ENCODE data around the gene TSKU.
"Not testable (repeated sequence)": the region's sequence is repeated elsewhere in the genome, so short reads cannot be mapped to it uniquely, and the experiment has no call there.

The TSKU gene

DNA sequence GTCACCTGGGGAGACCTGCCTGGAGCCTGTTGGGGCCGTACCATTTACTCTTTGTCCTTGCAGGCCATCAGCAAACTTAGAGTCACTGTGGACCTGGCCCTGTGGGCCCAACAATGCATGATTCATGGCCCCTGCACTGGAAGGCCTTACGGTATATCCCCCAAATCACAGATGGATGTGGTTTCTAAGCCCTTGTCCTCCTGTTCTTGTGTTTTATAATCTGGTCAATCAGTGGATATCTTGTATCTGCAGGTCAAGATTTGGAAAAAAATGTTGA is 6.2 kb downstream of the TSKU start:
- no peak for DNase-seq

DNA sequence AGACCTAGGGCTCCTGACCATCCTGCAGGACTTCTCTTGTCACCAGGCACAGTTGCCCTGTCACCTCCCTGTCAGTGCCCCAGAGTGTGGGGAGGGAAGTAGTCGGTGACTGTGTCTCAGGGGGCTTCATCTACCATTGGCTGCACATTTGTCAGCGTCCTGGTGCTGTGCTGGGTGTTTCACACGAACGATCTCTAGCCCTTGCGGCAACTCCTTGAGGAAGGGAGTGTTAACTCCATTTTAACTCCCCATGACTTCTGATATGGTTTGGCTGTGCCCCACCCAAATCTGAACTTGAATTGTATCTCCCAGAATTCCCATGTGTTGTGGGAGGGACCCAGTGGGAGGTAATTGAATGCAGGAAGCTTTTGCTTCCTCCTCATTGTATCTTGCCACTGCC is 7.1 kb downstream of the TSKU start:
- no peak for DNase-seq

- not testable (repeated sequence) for DNase-seq
Observed at GRCh38 chr11:76791002-76791770, 8.0 kb downstream of the TSKU start.

GRCh38 chr11:76791861-76792260 is 8.7 kb downstream of the TSKU start:
- DNase-seq: no peak

- DNase-seq: no peak
Observed at GRCh38 chr11:76792505-76793264, 9.5 kb downstream of the TSKU start.

DNA sequence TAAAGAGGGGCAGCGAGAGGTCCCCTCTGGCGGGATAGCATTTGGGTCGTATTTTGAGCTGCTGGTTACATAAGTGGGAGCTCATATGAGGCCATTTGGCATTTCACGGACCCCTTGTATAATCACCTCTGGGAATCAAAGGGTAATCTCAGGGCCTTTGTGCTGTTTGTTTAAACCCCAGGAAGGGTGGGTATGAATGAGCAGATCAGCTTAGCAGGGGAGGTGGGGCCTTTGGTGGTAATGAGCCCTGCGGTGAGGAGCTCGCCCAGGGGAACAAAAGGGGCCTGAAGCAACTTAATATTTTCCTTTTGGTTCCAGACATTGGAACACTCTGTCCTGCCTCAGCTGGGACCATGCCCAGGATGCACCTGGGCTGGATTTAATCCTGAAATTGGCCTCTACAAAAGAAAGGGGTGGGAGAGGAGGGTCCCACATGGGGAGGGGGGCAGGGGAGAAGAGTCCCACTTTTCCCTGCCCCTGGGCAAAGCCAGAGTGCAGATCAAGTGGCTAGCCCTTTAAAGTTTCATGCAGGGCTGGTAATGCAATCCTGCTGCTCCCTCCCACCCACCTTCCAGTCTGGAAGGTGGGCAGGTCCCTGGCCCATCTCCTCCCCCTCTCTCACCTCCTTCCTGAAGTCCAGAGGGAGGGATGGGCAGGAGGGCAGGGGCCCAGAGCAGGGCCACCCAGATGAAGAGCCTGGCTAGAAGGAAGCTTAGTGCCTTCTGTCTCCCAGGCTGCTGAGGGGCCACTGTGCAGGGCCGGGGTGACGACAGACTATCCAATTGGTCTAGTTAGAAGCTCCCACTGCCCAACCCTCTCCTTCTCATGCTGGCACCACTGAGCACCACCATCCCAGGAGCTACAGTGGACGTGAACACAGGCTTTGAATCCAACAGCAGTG is 10.5 kb downstream of the TSKU start:
- DNase-seq: no peak

DNA sequence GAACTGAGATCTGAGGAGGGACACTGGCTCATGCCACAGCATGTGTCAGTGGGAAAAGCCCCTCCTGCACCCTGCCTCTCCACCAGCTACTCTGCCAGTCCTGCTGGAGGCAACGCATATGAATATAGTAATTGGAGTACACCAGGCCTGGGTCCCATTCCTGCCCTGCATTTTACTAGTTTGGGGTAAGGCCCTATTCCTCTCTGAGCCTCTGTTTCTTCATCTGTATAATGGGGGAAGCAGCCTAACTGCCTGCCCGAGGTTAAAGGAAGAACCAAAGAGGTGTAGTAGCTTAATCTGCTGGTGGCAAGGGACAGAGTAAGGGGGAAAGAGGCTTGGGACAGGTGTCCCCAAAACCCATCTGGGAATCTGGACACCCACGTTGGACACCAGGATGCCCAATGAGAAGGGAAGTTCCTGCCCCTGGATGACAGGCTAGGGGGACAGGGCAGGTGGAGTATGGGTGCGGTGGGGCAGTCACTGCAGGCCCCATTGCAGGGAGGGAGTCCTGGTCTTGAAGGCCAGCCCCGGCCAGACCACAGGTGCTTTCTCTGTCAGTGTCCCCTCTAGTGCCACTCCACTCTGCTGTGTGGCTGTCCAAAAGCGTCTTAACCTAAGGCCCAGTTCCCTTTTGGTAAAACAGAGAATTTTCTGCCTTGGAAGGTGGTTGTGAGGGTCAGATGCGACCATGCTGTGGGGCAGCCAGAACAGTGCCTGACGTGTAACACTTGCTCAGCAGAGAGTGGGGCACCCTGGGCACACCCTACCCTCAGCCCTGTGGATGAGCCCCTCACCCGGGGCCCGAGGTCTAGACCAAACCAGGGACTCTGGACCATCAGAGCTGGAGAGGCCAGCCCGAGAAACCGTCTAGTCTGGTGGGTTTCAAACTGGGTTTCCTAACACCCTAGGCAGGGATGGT is 11.5 kb downstream of the TSKU start:
- DNase-seq: no peak

DNA sequence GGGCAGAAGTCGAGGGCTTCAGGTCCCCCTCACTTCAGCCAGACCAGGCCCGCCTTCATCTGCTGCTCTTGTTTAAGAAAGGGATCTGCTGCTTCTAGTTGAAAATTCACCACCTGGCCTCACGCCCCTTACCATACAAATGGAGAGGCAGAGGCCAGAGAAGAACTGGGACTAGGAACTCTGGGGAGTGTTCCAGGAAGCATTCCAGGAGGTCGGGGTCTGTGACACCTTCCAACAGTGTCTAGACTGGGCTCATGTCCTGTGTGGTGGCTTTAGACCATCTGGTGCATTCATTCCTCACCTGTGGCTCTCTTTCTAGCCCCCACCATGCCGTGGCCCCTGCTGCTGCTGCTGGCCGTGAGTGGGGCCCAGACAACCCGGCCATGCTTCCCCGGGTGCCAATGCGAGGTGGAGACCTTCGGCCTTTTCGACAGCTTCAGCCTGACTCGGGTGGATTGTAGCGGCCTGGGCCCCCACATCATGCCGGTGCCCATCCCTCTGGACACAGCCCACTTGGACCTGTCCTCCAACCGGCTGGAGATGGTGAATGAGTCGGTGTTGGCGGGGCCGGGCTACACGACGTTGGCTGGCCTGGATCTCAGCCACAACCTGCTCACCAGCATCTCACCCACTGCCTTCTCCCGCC is 12.3 kb downstream of the TSKU start:
- DNase-seq: no peak

DNA sequence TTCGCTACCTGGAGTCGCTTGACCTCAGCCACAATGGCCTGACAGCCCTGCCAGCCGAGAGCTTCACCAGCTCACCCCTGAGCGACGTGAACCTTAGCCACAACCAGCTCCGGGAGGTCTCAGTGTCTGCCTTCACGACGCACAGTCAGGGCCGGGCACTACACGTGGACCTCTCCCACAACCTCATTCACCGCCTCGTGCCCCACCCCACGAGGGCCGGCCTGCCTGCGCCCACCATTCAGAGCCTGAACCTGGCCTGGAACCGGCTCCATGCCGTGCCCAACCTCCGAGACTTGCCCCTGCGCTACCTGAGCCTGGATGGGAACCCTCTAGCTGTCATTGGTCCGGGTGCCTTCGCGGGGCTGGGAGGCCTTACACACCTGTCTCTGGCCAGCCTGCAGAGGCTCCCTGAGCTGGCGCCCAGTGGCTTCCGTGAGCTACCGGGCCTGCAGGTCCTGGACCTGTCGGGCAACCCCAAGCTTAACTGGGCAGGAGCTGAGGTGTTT is 12.8 kb downstream of the TSKU start:
- no peak for DNase-seq

GRCh38 chr11:76796511-76797198 is 13.5 kb downstream of the TSKU start:
- DNase-seq: no peak

DNA sequence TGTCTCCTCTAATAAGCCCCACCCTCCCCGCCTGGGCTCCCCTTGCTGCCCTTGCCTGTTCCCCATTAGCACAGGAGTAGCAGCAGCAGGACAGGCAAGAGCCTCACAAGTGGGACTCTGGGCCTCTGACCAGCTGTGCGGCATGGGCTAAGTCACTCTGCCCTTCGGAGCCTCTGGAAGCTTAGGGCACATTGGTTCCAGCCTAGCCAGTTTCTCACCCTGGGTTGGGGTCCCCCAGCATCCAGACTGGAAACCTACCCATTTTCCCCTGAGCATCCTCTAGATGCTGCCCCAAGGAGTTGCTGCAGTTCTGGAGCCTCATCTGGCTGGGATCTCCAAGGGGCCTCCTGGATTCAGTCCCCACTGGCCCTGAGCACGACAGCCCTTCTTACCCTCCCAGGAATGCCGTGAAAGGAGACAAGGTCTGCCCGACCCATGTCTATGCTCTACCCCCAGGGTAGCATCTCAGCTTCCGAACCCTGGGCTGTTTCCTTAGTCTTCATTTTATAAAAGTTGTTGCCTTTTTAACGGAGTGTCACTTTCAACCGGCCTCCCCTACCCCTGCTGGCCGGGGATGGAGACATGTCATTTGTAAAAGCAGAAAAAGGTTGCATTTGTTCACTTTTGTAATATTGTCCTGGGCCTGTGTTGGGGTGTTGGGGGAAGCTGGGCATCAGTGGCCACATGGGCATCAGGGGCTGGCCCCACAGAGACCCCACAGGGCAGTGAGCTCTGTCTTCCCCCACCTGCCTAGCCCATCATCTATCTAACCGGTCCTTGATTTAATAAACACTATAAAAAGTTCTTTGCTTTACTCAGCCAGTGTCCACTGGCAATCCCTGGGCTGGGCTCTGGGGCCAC is 14.4 kb downstream of the TSKU start:
- no peak for DNase-seq

DNA sequence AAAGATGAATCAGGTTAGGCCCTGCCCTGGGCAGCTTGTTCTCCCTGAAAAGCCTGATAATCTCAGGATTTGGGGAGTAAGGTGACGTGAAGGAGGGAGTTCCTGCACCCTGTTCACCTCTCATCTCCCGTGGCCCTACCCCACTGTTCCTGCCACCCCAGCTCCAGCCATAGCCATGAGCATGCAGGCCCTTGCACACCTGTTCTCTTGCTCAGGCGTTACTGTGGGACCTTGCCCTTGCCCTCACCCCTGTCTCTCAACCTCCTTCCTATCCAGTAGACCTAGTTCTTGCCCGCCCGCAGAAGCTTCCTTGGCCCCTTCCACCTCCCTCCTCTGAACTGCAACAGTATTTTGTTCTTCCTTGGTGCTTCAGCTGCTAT is 15.0 kb downstream of the TSKU start:
- no peak for DNase-seq

GRCh38 chr11:76798671-76799065 is 15.5 kb downstream of the TSKU start:
- no peak for DNase-seq

DNA sequence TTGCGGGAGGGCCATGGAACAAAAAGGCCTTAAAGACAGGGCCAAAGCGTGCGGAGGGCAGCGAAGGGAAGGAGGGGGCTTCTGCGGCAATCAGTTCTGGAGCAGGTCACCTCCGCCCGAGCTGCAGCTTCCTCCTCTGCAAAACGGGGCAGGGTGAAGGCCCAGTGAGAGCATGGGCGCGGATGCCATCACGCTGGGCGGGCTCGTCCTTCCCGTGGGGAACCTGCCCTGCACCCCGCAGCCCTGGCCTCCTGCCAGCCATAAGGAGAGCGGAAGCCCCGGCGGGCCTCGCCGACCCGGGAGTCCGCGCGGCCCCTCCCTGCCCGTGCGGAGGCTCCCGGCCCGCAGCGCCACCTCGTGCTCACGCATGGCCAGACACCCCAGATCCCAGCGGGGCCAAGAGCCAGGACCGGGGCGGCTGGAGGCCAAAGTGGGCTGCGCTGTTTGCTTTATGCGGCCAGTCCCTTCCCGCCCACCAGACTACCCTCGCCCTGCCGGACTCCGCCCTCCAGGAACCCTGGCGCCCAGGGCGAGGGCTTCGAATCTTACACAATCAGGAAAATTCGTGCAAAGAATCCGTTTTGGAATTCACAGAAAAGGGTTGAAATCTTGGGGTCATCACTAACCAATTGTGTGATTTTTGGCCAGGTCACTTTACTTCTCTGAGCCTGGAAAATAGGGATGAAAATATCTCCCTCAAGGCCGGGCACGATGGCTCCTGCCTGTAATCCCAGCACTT is 16.1 kb downstream of the TSKU start:
- peak; percentile 75 to 81 for DNase-seq

DNA sequence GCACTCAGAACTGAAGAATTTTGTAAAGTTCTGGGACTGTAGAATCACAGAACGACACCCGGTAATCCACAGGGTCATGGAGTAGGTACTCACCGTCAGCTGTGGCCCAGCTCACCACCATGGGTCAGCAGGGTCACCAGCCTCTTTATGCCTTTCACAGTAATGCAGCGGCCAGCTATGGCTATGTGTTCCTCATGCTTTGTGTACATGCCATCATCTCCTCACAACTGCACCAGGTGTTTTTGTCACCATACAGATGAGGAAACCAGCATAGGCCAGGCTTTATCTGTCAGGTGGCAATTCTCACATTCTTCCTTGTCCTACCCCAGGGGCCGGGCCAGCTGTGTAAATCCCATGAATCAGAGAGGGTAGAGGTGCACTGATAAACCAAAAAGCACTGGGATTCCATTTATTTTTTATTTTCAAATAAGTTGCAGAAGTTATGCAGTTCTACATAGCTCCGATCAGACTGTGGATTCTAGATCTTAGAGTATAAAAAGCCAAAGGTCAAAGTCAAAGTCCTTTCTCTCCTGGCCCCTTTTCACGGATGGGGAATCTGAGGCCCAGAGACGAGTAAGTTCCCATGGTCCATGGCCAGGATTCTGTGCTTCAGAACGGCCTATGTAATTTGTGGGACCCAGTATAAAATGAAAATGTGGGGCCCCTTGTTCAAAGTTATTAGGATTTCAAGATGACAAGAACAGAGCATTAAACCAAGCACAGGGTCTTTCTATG is 17.5 kb downstream of the TSKU start:
- no peak for DNase-seq

DNA sequence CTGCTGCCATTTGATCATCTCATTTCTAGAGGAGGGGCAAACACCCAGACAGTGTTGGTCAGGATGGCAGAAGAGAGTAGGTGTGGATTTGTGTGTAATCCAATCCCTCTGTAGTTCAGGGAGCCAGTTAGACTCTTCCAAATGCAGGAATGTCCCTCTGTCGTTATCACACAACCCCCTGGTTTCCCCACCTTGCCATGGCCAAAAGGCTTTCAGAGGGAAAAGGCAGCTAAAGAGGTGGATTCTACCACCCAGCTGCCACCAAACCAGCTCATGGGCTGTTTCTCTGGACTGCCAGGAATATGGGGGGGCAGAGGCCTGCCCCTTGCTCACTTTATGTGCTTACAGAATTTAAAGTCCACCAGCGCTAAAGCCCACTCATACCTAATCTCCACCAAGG is 18.1 kb downstream of the TSKU start:
- DNase-seq: no peak

GRCh38 chr11:76801736-76802135 is 18.6 kb downstream of the TSKU start:
- DNase-seq: no peak

DNA sequence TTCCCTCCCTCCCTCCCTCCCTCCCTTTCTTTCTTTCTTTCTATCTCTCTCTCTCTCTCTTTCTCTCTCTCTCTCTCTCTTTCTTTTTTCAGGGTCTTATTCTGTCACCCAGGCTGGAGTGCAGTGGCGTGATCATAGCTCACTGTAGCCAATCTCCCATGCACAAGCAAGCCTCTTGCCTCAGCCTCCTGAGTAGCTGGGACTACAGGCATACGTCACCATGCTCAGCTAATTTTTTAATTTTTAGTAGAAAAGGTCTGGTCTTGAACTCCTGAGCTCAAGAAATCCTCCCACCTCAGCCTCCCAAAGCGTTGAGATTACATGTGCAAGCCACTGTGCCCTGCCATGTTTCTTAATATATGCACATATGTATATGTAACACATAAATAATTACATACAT is 19.0 kb downstream of the TSKU start:
- no peak for DNase-seq

DNA sequence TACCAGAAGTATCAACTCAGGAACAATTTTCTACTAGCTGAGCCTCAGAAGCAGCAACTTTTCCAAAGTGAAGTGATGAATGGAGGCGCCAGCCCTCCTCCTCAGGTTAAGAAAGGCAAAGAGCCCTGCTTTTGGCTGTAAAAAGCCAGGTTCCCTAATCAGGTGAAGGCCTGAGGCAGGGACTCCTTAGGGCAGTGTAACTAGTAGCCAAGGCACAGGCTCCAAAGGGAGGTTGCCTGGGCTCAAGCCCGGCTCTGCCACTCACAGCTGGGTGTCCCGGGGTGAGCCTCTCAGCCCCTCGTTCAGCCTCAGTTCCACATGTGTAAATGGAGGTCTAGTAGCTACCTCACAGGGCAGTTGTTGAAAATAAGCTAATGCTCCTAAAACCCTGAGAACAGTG is 19.5 kb downstream of the TSKU start:
- no peak for DNase-seq
